HEK293 (cell line): ENCODE measurements around the gene STUB1.

ENCODE experiments used
- CTCF ChIA-PET: fragments of 350-600 bp; formaldehyde crosslinking; extraction: SDS; loops from one replicate; lab custom pipeline; 2021; ENCODE audit warnings: antibody characterized with exemption; lab: Yijun Ruan, JAX
- POLR2A ChIA-PET: fragments of 300-600 bp; formaldehyde crosslinking; extraction: SDS; loops from one replicate; lab custom pipeline; 2020; ENCODE audit warnings: antibody characterized with exemption, inconsistent platforms; lab: Yijun Ruan, JAX
- H3K27ac ChIP-seq: fragments of 200-500 bp; sonication (Bioruptor generic); 2 replicates; pipeline ENCODE4 v1.5.1; 2014; ENCODE audit warnings: low read depth, low read length, control low read depth, inconsistent platforms; ENCODE audit errors: extremely low read depth
- H3K36me3 ChIP-seq, 2 experiments: fragments of 200-500 bp in 1 of 2; sonication (Bioruptor generic) in 1 of 2; 1 replicate in 1 of 2; 2 replicates in 1 of 2; pipeline ENCODE4 v1.5.1; 2014 to 2017; ENCODE audit warnings: inconsistent platforms in 2 of 2, low read length in 2 of 2; ENCODE audit not compliant: control insufficient read depth in 2 of 2, insufficient read depth in 1 of 2
- H3K4me1 ChIP-seq: fragments of 200-500 bp; sonication (Bioruptor generic); 2 replicates; pipeline ENCODE4 v1.5.1; 2014; ENCODE audit warnings: mild to moderate bottlenecking, low read length, inconsistent platforms; ENCODE audit not compliant: control insufficient read depth, insufficient read depth
- H3K4me3 ChIP-seq: 2 replicates; pipeline ENCODE4 v1.5.1; 2011; ENCODE audit warnings: low read depth, mild to moderate bottlenecking, control low read depth, low read length, moderate library complexity
- H3K9me3 ChIP-seq: fragments of 200-500 bp; sonication (Bioruptor generic); 2 replicates; pipeline ENCODE4 v1.5.1; 2014; ENCODE audit warnings: low read depth, low read length, inconsistent platforms; ENCODE audit not compliant: control insufficient read depth, insufficient read depth
- FEZF1 ChIP-seq: fragments of 450-650 bp; formaldehyde crosslinking; IDR thresholded peaks from 2 replicates; pipeline ENCODE4 v1.5.1; 2016; ENCODE audit warnings: missing biosample characterization, missing genetic modification characterization
- GLI4 ChIP-seq: fragments of 450-650 bp; formaldehyde crosslinking; IDR thresholded peaks from 2 replicates; pipeline ENCODE4 v1.5.1; 2016; ENCODE audit warnings: missing biosample characterization, missing genetic modification characterization
- KLF16 ChIP-seq: fragments of 450-650 bp; formaldehyde crosslinking; IDR thresholded peaks from 2 replicates; pipeline ENCODE4 v1.5.1; 2017; ENCODE audit warnings: missing biosample characterization, missing genetic modification characterization
- PATZ1 ChIP-seq: fragments of 450-650 bp; formaldehyde crosslinking; IDR thresholded peaks from 2 replicates; pipeline ENCODE4 v1.5.1; 2016; ENCODE audit warnings: missing biosample characterization, missing genetic modification characterization
- REPIN1 ChIP-seq: fragments of 450-650 bp; formaldehyde crosslinking; IDR thresholded peaks from 2 replicates; pipeline ENCODE4 v1.5.1; 2017; ENCODE audit warnings: missing biosample characterization, missing genetic modification characterization, low read depth
- REST ChIP-seq: fragments of 450-650 bp; formaldehyde crosslinking; IDR thresholded peaks from 2 replicates; pipeline ENCODE4 v1.5.1; 2016; ENCODE audit warnings: missing biosample characterization, missing genetic modification characterization
- SCRT1 ChIP-seq: fragments of 450-650 bp; formaldehyde crosslinking; IDR thresholded peaks from 2 replicates; pipeline ENCODE4 v1.5.1; 2016; ENCODE audit warnings: missing biosample characterization, missing genetic modification characterization, borderline replicate concordance
- ZFHX2 ChIP-seq: fragments of 450-650 bp; formaldehyde crosslinking; conservative IDR thresholded peaks from 2 replicates; pipeline ENCODE4 v1.5.1; 2016; ENCODE audit warnings: missing biosample characterization, missing genetic modification characterization
- ZNF146 ChIP-seq: fragments of 450-650 bp; formaldehyde crosslinking; IDR thresholded peaks from 2 replicates; pipeline ENCODE4 v1.5.1; 2016; ENCODE audit warnings: missing biosample characterization, missing genetic modification characterization
- ZNF175 ChIP-seq: fragments of 450-650 bp; formaldehyde crosslinking; IDR thresholded peaks from 2 replicates; pipeline ENCODE4 v1.5.1; 2016; ENCODE audit warnings: missing biosample characterization, missing genetic modification characterization
- ZNF24 ChIP-seq: fragments of 450-650 bp; formaldehyde crosslinking; IDR thresholded peaks from 2 replicates; pipeline ENCODE4 v1.5.1; 2016; ENCODE audit warnings: missing biosample characterization, missing genetic modification characterization
- ZNF335 ChIP-seq: fragments of 450-650 bp; formaldehyde crosslinking; conservative IDR thresholded peaks from 2 replicates; pipeline ENCODE4 v1.5.1; 2016; ENCODE audit warnings: missing biosample characterization, missing genetic modification characterization
- ZNF362 ChIP-seq: fragments of 450-650 bp; formaldehyde crosslinking; IDR thresholded peaks from 2 replicates; pipeline ENCODE4 v1.5.1; 2016; ENCODE audit warnings: missing biosample characterization, missing genetic modification characterization
- ZNF398 ChIP-seq: fragments of 450-650 bp; formaldehyde crosslinking; IDR thresholded peaks from 2 replicates; pipeline ENCODE4 v1.5.1; 2017; ENCODE audit warnings: missing biosample characterization, missing genetic modification characterization
- ZNF488 ChIP-seq: fragments of 450-650 bp; formaldehyde crosslinking; IDR thresholded peaks from 2 replicates; pipeline ENCODE4 v1.5.1; 2016; ENCODE audit warnings: missing biosample characterization, missing genetic modification characterization
- ZNF529 ChIP-seq: fragments of 450-650 bp; formaldehyde crosslinking; IDR thresholded peaks from 2 replicates; pipeline ENCODE4 v1.5.1; 2017; ENCODE audit warnings: missing genetic modification characterization, missing biosample characterization; ENCODE audit not compliant: insufficient replicate concordance
- ZNF558 ChIP-seq: fragments of 450-650 bp; formaldehyde crosslinking; IDR thresholded peaks from 2 replicates; pipeline ENCODE4 v1.5.1; 2016; ENCODE audit warnings: missing biosample characterization, missing genetic modification characterization
- ZNF561 ChIP-seq: fragments of 450-650 bp; IDR thresholded peaks from 2 replicates; pipeline ENCODE4 v1.5.1; 2018; ENCODE audit warnings: missing biosample characterization, missing genetic modification characterization, borderline replicate concordance
- ZNF596 ChIP-seq: fragments of 450-650 bp; IDR thresholded peaks from 2 replicates; pipeline ENCODE4 v1.5.0; 2018; ENCODE audit warnings: missing biosample characterization, mild to moderate bottlenecking, missing genetic modification characterization, moderate library complexity
- ZNF600 ChIP-seq: fragments of 450-650 bp; formaldehyde crosslinking; IDR thresholded peaks from 2 replicates; pipeline ENCODE4 v1.5.1; 2016; ENCODE audit warnings: missing biosample characterization, missing genetic modification characterization
- ZNF654 ChIP-seq: fragments of 450-650 bp; formaldehyde crosslinking; IDR thresholded peaks from 2 replicates; pipeline ENCODE4 v1.5.1; 2016; ENCODE audit warnings: low read depth, missing biosample characterization, missing genetic modification characterization
- ZNF660 ChIP-seq: fragments of 450-650 bp; IDR thresholded peaks from 2 replicates; pipeline ENCODE4 v1.5.1; 2018; ENCODE audit warnings: missing biosample characterization, mild to moderate bottlenecking, missing genetic modification characterization
- ZNF777 ChIP-seq: fragments of 450-650 bp; formaldehyde crosslinking; IDR thresholded peaks from 2 replicates; pipeline ENCODE4 v1.5.1; 2017; ENCODE audit warnings: missing biosample characterization, missing genetic modification characterization, borderline replicate concordance
- ZNF843 ChIP-seq: fragments of 450-650 bp; formaldehyde crosslinking; IDR thresholded peaks from 2 replicates; pipeline ENCODE4 v1.5.1; 2016; ENCODE audit warnings: missing biosample characterization, missing genetic modification characterization

STUB1 gene

GRCh38 chr16:635573-636205, 44.5 kb upstream of the STUB1 start (continued):
- peak; percentile 40; the same call in 1 of the 2 replicates for TF ChIP-seq PATZ1 (tag by site-specific recombination)

- peaks cover 0 to 20% of the 10 kb centered on the region in 2 experiments; a peak in 1 of 3 replicates for H3K36me3 ChIP-seq
- H3K27ac ChIP-seq: peak within 1 kb of the TSS; percentile 82
- CTCF ChIA-PET: interaction anchor here (1.2 to 1.5 kb wide), 3 partner anchors 11 to 46 kb away, joined by 3 to 6 read pairs (median 5); no protein-coding TSS in a partner anchor
- peak within 1 kb of the TSS; percentile 87 for H3K4me3 ChIP-seq
- peaks cover 5% of the 10 kb centered on the region; the same call in 1 of the 2 replicates for H3K4me1 ChIP-seq
- no peaks in the 10 kb centered on the region for H3K9me3 ChIP-seq
- POLR2A ChIA-PET: interaction anchor here (0.6 to 2.0 kb wide), 14 partner anchors 11 to 109 kb away, joined by 3 to 10 read pairs (median 4); partner anchors contain the start of genes CAPN15, JMJD8 and WDR90
- TF ChIP-seq ZNF335 (tag by site-specific recombination): peak; percentile 98
- TF ChIP-seq ZNF146 (tag by site-specific recombination): no peak
- peak; percentile 22; the same call in 1 of the 2 replicates for TF ChIP-seq ZFHX2 (tag by site-specific recombination)
- TF ChIP-seq REPIN1 (tag by site-specific recombination): 0 out of 2 replicates have a peak, but pooled peaks have one; percentile 75
- TF ChIP-seq ZNF777 (tag by site-specific recombination): peak; percentile 61; the same call in 1 of the 2 replicates
- peak; percentile 73 for TF ChIP-seq ZNF843 (tag by site-specific recombination)
- peak; percentile 49; the same call in 1 of the 2 replicates for TF ChIP-seq REST
- TF ChIP-seq ZNF488: no peak
- no peak for TF ChIP-seq FEZF1 (tag by site-specific recombination)
- TF ChIP-seq SCRT1: no peak
- peak; percentile 69 for TF ChIP-seq ZNF398 (tag by site-specific recombination)
- no peak for TF ChIP-seq ZNF558 (tag by site-specific recombination)
- TF ChIP-seq KLF16: peak; percentile 96
- TF ChIP-seq ZNF654 (tag by site-specific recombination): no peak
- peak; percentile 30 for TF ChIP-seq ZNF596 (tag by site-specific recombination)
- TF ChIP-seq GLI4: peak; percentile 74; the same call in 1 of the 2 replicates
- TF ChIP-seq ZNF660 (tag by site-specific recombination): peak; percentile 84
- peak; percentile 91; the same call in 1 of the 2 replicates for TF ChIP-seq ZNF362 (tag by site-specific recombination)
- TF ChIP-seq ZNF175: no peak
- peak; percentile 93 for TF ChIP-seq ZNF24
- TF ChIP-seq ZNF561: peak; percentile 22; the same call in 1 of the 2 replicates
- no peak for TF ChIP-seq ZNF529 (tag by site-specific recombination)
- TF ChIP-seq ZNF600: peak; percentile 50; the same call in 1 of the 2 replicates
Observed at GRCh38 chr16:636206-637080, 43.8 kb upstream of the STUB1 start, which contains the start of gene METTL26. Gene METTL26 (minus strand): TSS chr16:636305. CDS start chr16:636290, 15 bp downstream.
